NCI-H1694 (cell line): ENCODE results near the gene PPP1R3D.
"Not testable (repeated sequence)": the region's sequence is repeated elsewhere in the genome, so short reads cannot be mapped to it uniquely, and the experiment has no call there.

ENCODE experiments used
- DNase-seq: peaks from one replicate; lab custom pipeline; 2025; lab: John Stamatoyannopoulos, UW

PPP1R3D gene

GRCh38 chr20:59925359-59925758 lies 14.7 kb downstream of the PPP1R3D start:
- no peak for DNase-seq

- no peak for DNase-seq
Measured at GRCh38 chr20:59923514-59923913, 16.6 kb downstream of the PPP1R3D start.

DNA sequence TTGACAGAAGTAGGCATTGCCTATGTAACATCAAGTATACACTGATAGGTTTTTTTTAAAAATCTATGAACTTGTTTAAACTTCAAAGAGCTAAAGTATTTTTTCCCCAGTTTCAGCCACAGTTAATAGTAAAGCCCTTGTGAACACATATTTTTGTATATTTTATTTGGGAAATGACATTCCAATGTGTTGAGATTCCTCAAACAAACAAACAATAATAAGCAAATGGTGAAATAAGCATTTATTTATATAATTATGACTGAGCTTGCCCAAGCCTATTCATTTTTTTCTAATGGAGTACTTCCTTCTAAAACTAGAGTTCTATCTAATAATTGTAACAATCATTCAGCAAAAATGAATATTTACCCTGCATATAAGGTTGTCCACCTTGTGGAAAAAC lies 19.2 kb downstream of the PPP1R3D start:
- no peak for DNase-seq

GRCh38 chr20:59912609-59913008 lies 27.5 kb downstream of the PPP1R3D start:
- no peak for DNase-seq

- no peak for DNase-seq
Measured at GRCh38 chr20:59911041-59911440, 29.1 kb downstream of the PPP1R3D start.

- DNase-seq = no peak
Measured at GRCh38 chr20:59908855-59909254, 31.2 kb downstream of the PPP1R3D start.

- no peak for DNase-seq
Measured at GRCh38 chr20:59903621-59904020, 36.5 kb downstream of the PPP1R3D start.

DNA sequence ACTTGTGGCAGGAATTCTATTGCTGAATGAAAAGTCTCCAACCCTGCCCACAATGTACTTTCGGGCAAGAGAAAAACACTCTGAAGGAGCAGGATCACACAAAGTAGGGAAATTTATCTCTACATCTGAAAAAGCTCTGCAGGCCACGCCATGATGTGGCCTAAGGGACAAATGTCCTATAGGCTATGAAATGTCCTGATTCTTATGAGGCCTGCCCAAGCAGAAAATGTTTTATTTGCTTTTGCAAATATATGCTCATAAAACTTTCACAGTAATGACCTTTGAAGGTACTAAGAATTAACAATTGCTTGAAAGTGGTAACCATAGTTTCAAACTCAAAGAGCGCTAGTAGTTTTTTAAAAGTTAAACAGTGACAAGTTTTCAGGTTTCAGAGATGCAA lies 37.6 kb downstream of the PPP1R3D start:
- DNase-seq = no peak

DNA sequence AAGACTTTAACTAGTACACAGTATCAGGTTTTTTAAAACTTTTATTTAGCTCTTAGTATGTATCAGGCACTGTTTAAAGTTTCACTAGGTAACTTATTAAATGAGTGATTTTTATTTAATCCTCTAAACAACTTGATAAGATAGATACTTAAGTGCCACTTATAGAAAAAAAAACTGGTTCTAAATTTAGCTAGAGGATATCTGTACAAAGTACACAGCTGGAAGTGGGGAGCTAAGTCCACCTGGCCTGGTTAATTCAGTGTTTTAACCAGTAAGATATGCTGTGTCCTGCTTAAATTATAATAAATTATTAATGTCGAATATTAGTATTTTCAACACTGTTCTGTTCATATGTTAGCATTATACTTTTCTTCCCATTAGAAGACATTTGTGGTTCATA lies 44.2 kb downstream of the PPP1R3D start:
- no peak for DNase-seq

GRCh38 chr20:59891581-59891980 lies 48.5 kb downstream of the PPP1R3D start:
- DNase-seq = no peak

GRCh38 chr20:59890035-59890434 lies 50.1 kb downstream of the PPP1R3D start:
- DNase-seq = not testable (repeated sequence)

DNA sequence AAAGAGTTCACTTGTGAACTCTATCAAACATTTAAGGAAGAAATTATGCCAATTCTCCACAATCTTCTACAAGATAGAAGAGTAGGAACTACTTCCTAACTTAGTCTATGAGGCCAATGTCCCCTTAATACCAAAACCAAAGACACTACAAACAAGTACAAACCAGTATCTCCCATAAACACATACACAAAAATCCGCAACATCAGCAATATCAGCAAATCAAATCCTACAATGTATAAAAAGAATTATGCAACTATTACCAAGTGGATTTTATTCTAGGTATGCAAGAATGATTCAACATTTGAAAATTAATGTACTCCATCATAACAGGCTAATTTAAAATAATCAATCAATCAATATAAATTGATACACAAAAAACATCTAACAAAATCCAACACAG lies 52.1 kb downstream of the PPP1R3D start:
- no peak for DNase-seq
